Skeletal muscle cell (primary cell): ENCODE results near the gene EHD1.

ENCODE experiments used
- DNase-seq: peaks from one replicate; pipeline ENCODE4 v3.0.0-alpha.2; 2010; ENCODE audit warnings: low read depth
- H3K4me3 ChIP-seq: 2 replicates; pipeline ENCODE4 v1.5.1; 2011; ENCODE audit warnings: low read depth, mild to moderate bottlenecking, control low read depth, low read length, moderate library complexity

Gene EHD1

GRCh38 chr11:64911142-64911541 lies 32.7 kb upstream of the EHD1 start:
- H3K4me3 ChIP-seq, result no peak overlapping the region
- DNase-seq, result no peak

GRCh38 chr11:64910451-64911093 lies 32.2 kb upstream of the EHD1 start:
- H3K4me3 ChIP-seq, result no peak overlapping the region
- DNase-seq, result no peak

GRCh38 chr11:64909653-64910343 lies 31.4 kb upstream of the EHD1 start:
- H3K4me3 ChIP-seq, result no peak overlapping the region
- DNase-seq, result no peak

GRCh38 chr11:64908766-64909165 lies 30.3 kb upstream of the EHD1 start:
- H3K4me3 ChIP-seq, result no peak overlapping the region
- DNase-seq, result no peak

- no peak overlapping the region for H3K4me3 ChIP-seq
- no peak for DNase-seq
Measured at GRCh38 chr11:64906314-64906635, 27.9 kb upstream of the EHD1 start.

- H3K4me3 ChIP-seq, result no peak overlapping the region
- no peak for DNase-seq
Measured at GRCh38 chr11:64905516-64906313, 27.3 kb upstream of the EHD1 start.

GRCh38 chr11:64903291-64903833 lies 24.9 kb upstream of the EHD1 start:
- H3K4me3 ChIP-seq, result no peak overlapping the region
- DNase-seq, result no peak

- H3K4me3 ChIP-seq, result no peak overlapping the region
- DNase-seq, result no peak
Measured at GRCh38 chr11:64902102-64902900, 23.9 kb upstream of the EHD1 start.

- no peak overlapping the region for H3K4me3 ChIP-seq
- DNase-seq, result no peak
Measured at GRCh38 chr11:64900774-64901173, 22.4 kb upstream of the EHD1 start.

GRCh38 chr11:64900263-64900678 lies 21.9 kb upstream of the EHD1 start:
- no peak overlapping the region for H3K4me3 ChIP-seq
- DNase-seq, result no peak

GRCh38 chr11:64898541-64898940 lies 20.1 kb upstream of the EHD1 start:
- no peak for DNase-seq
- H3K4me3 ChIP-seq, result no peak overlapping the region

GRCh38 chr11:64898076-64898445 lies 19.6 kb upstream of the EHD1 start:
- H3K4me3 ChIP-seq, result no peak overlapping the region
- no peak for DNase-seq

- no peak overlapping the region for H3K4me3 ChIP-seq
- no peak for DNase-seq
Measured at GRCh38 chr11:64897381-64898075, 19.1 kb upstream of the EHD1 start.

- no peak for DNase-seq
- H3K4me3 ChIP-seq, result no peak overlapping the region
Measured at GRCh38 chr11:64896448-64897022, 18.1 kb upstream of the EHD1 start.

- H3K4me3 ChIP-seq, result no peak overlapping the region
- DNase-seq, result no peak
Measured at GRCh38 chr11:64894812-64895452, 16.5 kb upstream of the EHD1 start.

GRCh38 chr11:64894070-64894811 lies 15.8 kb upstream of the EHD1 start:
- no peak overlapping the region for H3K4me3 ChIP-seq

GRCh38 chr11:64893194-64894069 lies 15.0 kb upstream of the EHD1 start:
- no peak for DNase-seq
- no peak overlapping the region for H3K4me3 ChIP-seq

More at GRCh38 chr11:64894070-64894811, 15.8 kb upstream of the EHD1 start:
- no peak for DNase-seq
